Renal cortex interstitium (tissue), 11 donors: Measurements from ENCODE around the gene RABGAP1L. TPM values are rescaled to one million over a fixed set of nuclear protein-coding genes. Genes with fewer than 3 reads are reported as not detected.
A peak's percentile ranks its signal among the peaks of the same experiment; 100 is the strongest.
"Not testable (repeated sequence)": the region's sequence is repeated elsewhere in the genome, so short reads cannot be mapped to it uniquely, and the experiment has no call there.

ENCODE experiments used
- DNase-seq, 11 donors: peaks; one replicate each; pipeline ENCODE4 v3.0.0-alpha.2; 2013; ENCODE audit warnings: low read depth in 9 of 11, low spot score in 4 of 11; ENCODE audit errors: extremely low read depth in 1 of 11
- polyA plus RNA-seq, 3 donors: library from polyadenylated mRNA; unstranded; fragments of 120-200 nt; gene quantifications; one replicate each; pipeline ENCODE4 v1.2.1, GENCODE V29; 2013; ENCODE audit not compliant: insufficient read length in 3 of 3

The RABGAP1L gene
- polyA plus RNA-seq, 3 donors = 25.2 to 31.2 (median 30.0) TPM

DNA sequence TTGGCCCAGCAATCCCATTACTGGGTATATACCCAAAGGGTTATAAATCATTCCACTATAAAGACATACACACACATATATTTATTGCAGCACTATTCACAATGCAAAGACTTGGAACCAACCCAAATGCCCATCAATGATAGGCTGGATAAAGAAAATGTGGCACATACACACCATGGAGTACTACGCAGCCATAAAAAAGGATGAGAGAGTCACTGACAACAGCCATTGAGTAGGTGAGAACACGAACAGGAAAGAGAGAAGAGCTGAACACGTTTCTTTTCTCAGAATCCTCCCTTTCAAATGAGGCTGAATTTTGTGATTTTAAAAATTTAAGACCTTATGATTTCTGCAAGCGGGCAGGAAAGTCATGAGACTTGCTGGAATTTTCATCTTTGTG, 10.1 kb upstream of the RABGAP1L start:
- no peak for DNase-seq

DNA sequence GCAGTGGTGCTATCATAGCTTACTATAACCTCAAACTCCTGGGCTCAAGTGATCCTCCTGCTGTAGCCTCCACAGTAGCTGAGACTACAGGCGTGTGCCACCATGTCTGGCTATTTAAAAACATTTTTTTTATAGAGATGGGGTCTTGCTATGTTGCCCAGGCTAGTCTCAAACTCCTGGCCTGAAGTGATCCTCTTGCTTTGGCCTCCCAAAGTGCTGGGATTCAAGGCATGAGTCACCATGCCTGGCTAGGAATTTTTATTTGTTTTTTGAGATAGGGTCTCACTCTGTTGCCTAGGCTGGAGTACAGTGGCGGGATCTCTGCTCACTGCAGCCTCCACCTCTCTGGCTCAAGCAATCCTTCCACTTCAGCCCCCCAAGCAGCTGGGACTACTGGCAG, 8.8 kb upstream of the RABGAP1L start:
- DNase-seq = no peak

DNA sequence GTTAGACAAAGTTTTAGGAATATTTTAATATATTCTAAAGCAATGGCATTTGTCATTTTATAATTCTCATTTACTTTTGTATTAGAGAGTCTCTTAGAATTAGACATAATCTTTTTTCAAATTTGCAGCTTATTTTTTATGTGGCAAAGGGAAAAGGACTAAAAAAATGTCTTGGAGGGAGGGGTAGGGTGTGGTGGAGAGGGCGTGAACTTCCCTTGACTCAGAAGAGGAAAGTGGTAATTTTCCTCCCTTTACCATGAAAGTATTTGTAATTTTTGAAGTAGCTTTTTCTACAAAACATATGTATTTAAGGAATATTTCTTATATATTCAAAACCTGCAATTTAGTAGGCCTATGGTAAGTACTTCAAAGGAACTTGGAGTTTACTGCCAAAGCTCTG, 6.9 kb upstream of the RABGAP1L start:
- DNase-seq = no peak

DNA sequence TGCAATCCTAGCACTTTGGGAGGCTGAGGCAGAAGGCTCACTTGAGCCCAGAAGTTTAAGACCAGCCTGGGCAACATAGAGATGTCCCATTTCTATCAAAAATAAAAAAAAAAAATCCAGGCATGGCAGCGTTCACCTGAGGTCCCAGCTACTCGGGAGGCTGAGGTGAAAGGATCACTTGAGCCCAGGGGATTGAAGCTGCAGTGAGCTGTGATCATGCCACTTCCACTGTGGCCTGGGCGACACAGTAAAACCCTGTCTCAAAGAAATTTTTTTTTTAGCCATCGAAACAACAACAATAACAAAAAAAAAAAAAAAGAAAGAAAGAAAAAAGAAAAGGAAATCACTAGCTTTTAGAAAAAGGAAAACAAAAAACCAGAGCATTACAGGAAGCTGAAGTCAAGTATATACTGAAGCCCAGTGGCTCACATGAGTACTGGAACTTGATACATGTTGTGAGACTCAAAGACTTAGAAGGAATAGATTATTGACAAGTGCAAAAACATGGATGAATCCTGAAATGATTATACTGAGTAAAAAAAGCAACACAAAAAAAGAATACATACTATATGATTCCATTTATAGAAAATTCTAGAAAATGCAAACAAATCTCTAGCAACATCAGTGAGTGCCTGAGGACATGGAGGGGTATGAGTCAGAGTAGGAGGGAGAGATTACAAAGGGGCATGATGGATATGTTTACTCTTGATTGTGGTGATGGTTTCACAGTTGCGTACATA, 6.1 kb upstream of the RABGAP1L start:
- DNase-seq = no peak

DNA sequence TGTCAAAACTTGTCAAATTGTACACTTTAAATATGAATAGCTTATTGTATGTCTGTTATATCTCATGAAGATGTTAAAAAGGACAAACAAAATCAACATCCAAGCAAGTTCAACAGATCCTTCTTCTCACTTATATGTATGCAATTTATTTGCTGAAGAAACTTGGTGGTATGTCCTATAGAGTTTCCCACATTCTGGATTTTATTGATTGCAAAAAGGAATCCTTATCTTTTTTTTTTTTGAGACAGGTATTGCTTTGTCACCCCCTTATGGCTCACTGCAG, 5.6 kb upstream of the RABGAP1L start:
- no peak for DNase-seq

DNA sequence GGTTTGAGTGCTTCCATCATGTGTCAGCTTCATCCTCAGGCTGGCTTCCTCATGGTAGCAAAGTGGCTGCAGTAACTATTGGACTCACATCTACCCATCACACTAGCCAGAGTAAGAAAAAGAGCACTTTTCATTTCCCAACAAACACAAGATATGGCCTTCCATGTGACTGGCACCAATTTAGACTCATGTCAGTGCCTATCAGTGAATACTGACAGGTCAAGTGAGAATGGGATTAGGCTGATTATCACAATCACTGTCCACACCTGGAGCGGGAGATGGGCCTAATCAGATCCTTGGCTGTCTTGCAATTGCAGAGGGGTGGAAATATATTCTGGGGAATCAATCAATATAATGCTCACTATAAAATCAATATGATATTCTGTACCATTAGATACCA, 2.9 kb upstream of the RABGAP1L start:
- no peak for DNase-seq

DNA sequence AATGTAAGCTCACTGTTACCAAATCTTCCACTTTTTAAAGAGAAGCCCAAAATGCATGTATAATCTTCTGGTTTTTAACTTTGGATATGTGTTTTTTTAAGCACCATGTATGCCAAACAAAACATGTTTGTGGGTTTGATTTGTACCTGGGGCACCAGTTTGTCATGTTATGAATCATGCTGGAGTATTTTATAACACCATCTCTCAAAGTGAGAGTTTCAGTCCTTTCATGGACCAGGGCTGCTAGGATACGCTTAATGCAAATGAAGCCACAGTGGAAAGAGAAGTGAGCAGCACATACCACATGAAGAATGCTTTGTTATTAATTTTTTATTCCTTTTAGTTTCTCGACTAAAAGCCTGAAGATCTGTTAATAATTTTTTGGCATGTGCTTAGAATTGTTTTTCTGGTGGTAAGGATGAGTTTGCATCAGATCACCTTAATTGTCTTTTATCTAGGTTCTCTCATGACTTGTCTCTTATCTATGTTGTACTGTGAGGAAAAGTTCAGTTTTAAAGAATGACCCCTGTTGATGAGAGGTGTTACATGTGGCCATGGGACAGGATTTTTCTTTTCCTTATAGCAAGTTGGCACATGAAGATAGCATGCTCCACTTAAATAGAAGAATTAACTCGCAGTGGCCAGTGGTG, 2.0 kb upstream of the RABGAP1L start:
- DNase-seq = no peak

DNA sequence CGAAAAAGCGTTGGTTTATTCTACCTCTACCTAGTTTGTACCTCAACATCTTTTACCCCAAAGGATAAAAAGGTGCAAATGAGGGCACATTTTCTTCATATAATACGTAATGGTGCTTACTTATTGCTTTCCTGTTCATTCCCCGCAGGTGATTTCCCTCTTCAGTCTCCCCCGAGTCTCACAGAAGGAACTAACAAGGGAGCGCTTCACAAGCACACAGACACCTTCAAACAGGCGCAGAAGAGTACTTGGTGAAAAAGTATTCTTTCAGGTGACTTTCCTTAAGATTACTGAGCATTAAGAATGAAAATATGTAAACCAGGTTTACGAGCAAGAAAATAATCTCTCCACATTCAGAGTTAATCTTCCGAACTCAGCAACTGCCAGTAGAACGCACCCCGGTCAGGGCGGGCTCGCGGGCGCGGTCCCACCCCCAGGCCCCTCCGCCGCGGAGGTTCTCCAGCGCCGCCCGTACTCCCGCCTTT, 511 bp upstream of the RABGAP1L start:
- DNase-seq = peak in 1 of 11 donors; percentile 36

DNA sequence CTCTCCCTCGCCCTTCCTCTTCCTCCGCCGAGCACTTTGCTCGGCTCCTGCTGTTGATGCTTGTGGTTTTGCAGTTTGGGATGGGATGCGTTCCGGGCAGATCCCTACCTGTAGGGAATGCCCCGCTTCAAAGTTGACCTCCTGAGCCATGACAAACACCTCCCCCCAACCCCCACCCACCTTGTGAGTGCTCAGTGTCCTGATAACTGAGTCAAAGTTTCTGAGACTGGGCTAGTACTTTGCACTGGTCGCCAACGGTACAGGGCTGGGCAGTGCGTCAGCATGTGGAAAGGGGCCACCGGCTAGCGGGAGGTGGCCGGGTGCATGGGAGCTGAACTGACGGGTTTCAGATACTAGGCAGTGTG, 771 bp downstream of the RABGAP1L start:
- peak in 6 of 11 donors; percentile 4 to 20 (median 13) for DNase-seq

DNA sequence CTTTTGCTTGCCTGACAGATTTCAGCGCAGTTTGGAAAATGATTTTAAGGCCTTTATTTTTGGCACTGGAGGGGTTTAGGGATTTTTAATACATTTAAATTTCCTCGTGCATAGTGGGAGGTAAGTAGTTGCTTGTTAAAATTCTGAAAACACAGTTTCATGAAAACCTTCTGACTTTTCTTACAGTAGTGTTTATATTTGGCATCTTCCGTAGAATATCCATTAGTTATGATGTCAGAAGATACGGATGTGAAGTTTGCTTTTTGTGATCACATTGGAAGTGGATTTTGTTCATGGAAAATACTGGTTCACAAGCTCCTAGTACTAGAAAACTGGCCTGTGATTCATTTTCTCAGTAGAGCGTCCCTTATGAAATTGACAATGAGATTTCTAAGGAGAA, 1.3 kb downstream of the RABGAP1L start:
- DNase-seq = no peak

DNA sequence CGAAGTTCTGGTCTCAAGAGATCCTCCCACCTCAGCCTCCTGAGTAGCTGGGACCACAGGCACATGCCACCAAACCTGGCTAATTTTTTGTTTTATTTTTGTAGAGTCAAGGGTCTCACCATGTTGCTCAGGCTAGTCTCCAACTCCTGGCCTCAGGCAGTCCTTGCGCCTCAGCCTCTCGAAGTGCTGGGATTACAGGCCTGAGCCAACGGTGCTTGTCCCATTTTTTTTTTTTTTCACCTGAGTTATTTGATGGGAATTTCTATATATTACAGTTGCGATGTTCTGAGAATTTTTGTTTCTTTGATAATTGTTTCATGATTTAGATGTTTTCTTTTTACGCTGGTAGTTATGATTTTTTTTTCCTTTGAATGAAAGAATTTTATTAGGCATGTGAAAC, 2.5 kb downstream of the RABGAP1L start:
- no peak for DNase-seq

DNA sequence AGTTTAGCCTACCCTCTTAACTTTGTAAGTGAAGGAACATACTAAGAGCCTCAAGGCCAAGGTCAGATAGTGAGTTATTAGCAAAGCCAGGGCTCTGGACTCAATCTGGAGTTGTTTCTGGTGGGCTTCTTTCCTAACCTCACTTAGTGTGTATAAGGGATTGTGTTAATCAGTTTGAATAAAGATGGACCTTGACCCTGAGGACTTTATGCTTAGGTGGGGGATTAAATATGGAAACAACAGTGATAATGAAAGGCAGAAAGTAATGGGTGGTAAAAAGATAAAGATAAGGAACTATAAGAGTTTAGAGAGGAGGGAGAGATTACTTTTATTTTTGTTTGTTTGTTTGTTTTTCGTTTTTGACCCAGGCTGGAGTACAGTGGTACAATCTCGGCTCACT, 5.5 kb downstream of the RABGAP1L start:
- DNase-seq = no peak

DNA sequence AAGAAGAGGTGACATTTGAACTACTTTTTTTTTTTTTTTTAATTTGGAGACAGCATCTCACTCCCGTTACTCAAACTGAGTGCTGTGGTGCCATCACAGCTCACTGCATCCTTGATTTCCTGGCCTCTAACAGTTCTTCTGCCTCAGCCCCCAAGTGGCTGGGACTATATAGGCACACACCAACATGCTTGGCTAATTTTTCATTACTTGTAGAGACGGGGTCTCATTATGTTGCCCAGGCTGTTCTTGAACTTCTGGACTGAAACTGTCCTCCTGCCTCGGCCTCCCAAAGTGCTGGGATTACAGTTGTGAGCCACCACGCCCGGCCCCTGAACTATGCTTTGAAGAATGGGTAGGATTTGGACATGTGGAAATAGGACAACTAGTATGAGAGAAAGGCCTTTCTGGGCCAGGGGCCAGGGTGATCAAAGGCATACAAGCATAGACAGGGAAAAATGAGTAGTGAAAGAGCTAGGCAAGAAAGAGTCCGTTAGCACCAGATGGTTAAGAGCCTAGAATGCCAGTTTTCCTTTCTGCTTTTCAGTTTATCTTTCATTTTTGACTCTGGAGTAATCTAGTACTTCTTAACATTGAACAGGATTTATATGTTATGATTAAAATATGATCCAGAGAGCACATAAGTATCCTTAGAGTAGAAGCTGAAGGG, 6.3 kb downstream of the RABGAP1L start:
- DNase-seq = no peak

DNA sequence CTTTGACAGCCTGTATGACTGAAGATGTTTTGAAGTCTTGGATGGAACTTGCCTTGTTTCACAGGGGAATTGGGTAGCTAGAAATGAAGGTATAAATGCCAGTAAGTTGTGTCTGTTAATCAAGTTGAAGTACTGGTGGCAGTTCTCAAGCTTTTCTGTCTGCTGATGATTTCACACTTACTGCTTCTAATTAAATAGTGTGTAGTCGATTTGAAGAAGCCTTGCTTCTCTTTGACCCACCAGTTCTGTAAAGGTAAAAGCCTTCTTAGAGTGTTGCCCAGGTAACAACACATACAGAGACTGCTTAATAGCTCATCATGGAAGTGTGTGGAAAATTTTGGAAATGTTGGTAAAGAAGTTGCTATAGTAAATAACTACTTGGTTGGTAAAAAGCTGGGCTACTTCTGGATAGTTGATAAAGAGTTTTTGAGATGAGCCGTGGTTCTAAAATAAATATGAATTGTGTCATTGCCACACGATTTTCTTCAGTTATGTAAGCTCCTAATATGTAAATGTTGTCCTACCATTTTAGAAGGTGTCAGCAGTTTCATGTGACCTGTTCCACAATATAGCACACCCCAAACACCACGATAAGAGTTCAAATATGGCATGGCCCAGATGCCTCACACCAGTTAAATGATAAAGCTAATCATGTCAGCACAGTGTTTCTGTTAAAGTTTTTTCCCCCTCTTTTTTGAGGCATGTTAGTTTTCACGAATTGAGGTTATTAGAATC, 7.4 kb downstream of the RABGAP1L start:
- no peak for DNase-seq

DNA sequence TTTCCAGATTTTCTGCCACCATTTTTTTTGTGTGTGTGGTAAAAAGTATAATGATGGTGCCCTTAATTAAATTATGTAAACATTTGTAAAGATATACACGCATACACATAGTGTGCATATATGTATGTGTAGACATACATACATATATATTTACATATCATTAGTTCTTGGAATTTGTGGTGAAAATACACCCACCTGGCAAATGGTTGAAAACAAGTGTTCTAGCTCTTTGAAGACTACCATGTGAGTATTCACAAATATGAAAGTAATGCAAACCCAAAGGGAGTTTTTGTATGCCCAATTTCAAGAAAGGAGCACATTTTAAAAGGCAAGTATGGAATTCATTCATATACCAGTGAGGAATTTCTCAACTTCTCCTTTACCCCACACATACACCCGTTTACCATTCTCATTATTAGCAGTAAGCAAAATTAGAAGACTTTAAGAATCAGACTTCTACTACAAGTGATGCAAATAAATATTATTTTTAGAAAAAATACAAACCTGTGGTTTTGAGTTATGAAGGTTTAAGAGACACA, 8.0 kb downstream of the RABGAP1L start:
- no peak for DNase-seq

DNA sequence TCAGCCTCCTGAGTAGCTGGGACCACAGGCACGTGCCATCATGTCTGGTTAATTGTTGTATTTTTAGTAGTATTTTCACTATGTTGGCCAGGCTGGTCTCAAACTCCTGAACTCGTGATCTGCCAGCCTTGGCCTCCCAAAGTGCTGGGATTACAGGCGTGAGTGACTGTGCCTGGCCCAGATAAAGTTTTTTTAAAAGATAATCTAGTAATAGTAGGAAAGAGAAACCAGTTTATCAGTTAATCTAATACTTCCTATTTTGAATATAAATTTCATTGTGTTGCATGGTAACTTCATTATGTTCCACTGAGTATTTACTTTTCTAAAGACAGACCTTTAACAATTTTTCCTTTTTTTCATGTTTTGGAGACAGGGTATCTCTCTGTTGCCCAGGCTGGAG, 10.0 kb downstream of the RABGAP1L start:
- DNase-seq = no peak

DNA sequence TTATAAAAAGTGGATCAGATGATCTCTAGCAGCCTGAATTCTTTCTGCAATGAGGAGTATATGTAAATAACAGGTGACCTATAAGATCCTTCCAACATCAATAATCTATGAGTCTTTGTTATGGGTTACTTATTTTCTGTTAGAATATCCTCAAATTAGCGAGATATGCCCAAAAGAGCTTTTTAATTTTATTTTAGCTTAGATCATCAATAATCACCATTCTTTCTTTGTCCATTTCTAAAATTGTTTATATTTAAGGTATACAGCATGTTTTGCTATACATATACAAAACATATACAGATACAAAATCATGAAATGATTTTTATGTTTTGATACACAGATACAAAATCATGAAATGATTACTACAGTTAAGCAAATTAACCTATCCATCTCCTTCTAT, 11.8 kb downstream of the RABGAP1L start:
- no peak for DNase-seq

DNA sequence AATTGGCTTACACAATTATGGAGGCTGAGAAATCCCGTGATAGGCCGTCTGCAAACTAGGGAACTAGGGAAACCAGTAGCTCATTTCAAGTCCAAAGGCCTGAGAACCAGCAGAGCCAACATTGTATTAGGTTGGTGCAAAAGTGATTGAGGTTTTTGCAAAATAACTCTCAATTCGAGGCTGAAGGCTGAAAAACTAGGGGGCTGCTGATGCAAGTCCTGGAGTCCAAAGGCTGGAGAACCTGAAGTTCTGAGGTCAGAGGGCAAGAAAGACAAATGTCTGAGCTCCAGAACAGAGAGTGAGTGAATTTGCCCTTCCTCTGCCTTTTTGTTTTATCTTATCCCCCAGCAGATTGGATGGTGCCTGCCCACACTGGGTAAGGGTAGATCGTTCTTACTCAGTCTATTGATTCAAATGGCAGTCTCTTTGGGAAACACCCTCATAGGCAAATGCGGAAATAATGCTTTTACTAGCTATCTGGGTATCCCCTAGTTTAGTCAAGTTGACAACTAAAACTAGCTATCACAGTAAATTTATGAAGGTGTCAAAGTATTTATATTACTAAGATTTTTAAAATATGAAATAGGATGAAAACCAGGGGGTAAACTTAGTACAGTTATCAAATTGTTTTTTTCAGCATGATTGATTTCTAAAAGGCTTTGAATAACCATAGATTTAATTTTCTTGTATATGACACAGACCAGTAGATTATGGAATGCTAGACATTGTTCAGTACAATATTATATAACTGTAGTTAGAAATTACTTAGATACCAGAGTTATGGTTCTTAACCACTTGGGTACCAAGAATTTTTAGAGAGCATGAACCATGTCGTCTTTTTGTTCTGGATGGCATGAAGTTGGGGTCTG, 15.4 kb downstream of the RABGAP1L start:
- DNase-seq = no peak

DNA sequence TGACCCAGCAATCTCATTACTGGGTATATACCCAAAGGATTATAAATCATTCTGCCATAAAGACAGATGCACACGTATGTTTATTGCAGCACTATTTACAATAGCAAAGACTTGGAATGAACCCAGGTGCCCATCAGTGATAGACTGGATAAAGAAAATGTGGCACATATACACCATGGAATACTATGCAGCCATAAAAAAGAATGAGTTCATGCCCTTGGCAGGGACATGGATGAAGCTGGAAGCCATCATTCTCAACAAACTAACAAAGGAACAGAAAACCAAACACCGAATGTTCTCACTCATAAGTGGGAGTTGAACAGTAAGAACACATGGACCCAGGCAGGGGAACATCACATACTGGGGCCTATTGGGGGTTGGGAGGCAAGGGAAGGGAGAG, 19.1 kb downstream of the RABGAP1L start:
- DNase-seq = not testable (repeated sequence)
